ENCODE results near the gene EML6. TPM values are rescaled to one million over a fixed set of nuclear protein-coding genes. Genes with fewer than 3 reads are reported as not detected.

EML6 gene
- total and polyA plus RNA-seq, 2 of the 13 experiments (the other 11 are each of a cell fraction or from before 2014, with no cell fraction given): 17.2 to 32.4 TPM

DNA sequence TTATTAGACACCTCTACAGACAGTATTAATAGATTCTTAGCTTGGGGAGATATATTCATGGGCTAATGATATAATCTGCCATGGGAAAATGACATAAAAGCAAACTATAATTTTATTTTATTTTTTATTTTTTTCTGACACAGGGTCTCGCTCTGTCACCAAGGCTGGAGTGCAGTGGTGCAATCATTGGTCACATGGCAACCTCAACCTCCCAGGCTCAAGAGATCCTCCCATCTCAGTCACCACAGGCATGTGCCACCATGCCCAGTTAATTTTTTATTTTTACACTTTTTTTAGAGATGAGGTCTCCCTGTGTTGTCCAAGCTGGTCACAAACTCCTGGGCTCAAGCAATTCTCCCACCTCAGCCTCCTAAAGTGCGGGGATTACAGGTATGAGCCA lies 287.5 kb downstream of the EML6 start (continued):
- TF ChIP-seq HOXA3 (CRISPR knock-in tag; IDR thresholded peaks at IDR 0.05): no peak
- TF ChIP-seq TBL1XR1 (IDR thresholded peaks at IDR 0.05; ENCODE audit: borderline replicate concordance, low read length, partially characterized antibody): no peak
- no peak for TF ChIP-seq ZNF337 (CRISPR knock-in tag; IDR thresholded peaks at IDR 0.05; ENCODE audit: borderline replicate concordance, low read depth)
- TF ChIP-seq, protein P1, sequence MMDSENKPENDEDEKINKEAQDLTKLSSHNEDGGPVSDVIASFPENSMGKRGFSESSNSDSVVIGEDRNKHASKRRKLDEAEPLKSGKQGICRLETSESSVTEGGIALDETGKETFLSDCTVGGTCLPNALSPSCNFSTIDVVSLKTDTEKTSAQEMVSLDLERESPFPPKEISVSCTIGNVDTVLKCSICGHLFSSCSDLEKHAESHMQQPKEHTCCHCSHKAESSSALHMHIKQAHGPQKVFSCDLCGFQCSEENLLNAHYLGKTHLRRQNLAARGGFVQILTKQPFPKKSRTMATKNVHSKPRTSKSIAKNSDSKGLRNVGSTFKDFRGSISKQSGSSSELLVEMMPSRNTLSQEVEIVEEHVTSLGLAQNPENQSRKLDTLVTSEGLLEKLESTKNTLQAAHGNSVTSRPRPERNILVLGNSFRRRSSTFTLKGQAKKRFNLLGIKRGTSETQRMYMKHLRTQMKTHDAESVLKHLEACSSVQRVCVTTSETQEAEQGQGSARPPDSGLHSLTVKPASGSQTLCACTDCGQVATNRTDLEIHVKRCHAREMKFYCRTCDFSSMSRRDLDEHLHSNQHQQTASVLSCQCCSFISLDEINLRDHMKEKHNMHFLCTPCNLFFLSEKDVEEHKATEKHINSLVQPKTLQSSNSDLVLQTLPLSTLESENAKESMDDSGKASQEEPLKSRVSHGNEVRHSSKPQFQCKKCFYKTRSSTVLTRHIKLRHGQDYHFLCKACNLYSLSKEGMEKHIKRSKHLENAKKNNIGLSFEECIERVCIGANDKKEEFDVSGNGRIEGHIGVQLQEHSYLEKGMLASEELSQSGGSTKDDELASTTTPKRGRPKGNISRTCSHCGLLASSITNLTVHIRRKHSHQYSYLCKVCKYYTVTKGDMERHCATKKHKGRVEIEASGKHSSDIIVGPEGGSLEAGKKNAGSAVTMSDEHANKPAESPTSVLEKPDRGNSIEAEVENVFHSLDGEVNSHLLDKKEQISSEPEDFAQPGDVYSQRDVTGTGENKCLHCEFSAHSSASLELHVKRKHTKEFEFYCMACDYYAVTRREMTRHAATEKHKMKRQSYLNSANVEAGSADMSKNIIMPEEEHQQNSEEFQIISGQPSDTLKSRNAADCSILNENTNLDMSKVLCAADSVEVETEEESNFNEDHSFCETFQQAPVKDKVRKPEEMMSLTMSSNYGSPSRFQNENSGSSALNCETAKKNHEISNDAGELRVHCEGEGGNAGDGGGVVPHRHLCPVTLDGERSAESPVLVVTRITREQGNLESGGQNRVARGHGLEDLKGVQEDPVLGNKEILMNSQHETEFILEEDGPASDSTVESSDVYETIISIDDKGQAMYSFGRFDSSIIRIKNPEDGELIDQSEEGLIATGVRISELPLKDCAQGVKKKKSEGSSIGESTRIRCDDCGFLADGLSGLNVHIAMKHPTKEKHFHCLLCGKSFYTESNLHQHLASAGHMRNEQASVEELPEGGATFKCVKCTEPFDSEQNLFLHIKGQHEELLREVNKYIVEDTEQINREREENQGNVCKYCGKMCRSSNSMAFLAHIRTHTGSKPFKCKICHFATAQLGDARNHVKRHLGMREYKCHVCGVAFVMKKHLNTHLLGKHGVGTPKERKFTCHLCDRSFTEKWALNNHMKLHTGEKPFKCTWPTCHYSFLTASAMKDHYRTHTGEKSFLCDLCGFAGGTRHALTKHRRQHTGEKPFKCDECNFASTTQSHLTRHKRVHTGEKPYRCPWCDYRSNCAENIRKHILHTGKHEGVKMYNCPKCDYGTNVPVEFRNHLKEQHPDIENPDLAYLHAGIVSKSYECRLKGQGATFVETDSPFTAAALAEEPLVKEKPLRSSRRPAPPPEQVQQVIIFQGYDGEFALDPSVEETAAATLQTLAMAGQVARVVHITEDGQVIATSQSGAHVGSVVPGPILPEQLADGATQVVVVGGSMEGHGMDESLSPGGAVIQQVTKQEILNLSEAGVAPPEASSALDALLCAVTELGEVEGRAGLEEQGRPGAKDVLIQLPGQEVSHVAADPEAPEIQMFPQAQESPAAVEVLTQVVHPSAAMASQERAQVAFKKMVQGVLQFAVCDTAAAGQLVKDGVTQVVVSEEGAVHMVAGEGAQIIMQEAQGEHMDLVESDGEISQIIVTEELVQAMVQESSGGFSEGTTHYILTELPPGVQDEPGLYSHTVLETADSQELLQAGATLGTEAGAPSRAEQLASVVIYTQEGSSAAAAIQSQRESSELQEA (CRISPR knock-in tag; IDR thresholded peaks at IDR 0.05; ENCODE audit: not compliant biosample characterization): no peak
- no peak for TF ChIP-seq LCORL (IDR thresholded peaks at IDR 0.05)
- TF ChIP-seq LCORL (CRISPR knock-in tag; IDR thresholded peaks at IDR 0.05): no peak
- no peak for TF ChIP-seq ZFX (CRISPR knock-in tag; IDR thresholded peaks at IDR 0.05; ENCODE audit: low read depth)
- TF ChIP-seq, protein P2, sequence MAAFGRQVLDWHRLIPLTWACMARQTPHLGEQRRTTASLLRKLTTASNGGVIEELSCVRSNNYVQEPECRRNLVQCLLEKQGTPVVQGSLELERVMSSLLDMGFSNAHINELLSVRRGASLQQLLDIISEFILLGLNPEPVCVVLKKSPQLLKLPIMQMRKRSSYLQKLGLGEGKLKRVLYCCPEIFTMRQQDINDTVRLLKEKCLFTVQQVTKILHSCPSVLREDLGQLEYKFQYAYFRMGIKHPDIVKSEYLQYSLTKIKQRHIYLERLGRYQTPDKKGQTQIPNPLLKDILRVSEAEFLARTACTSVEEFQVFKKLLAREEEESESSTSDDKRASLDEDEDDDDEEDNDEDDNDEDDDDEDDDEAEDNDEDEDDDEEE (CRISPR knock-in tag; IDR thresholded peaks at IDR 0.05): no peak
- TF ChIP-seq ZNF205 (CRISPR knock-in tag; IDR thresholded peaks at IDR 0.05): no peak
- no peak for TF ChIP-seq DNMT3B (CRISPR knock-in tag; conservative IDR thresholded peaks at IDR 0.05)
- TF ChIP-seq CEBPB (IDR thresholded peaks at IDR 0.05; ENCODE audit: borderline replicate concordance, low read depth, low read length): 0 out of 2 replicates have a peak, but pooled peaks have one; percentile 51
- TF ChIP-seq NCOA5 (CRISPR knock-in tag; IDR thresholded peaks at IDR 0.05): no peak
- TF ChIP-seq ZBTB21 (CRISPR knock-in tag; IDR thresholded peaks at IDR 0.05): no peak
- TF ChIP-seq, protein P3, sequence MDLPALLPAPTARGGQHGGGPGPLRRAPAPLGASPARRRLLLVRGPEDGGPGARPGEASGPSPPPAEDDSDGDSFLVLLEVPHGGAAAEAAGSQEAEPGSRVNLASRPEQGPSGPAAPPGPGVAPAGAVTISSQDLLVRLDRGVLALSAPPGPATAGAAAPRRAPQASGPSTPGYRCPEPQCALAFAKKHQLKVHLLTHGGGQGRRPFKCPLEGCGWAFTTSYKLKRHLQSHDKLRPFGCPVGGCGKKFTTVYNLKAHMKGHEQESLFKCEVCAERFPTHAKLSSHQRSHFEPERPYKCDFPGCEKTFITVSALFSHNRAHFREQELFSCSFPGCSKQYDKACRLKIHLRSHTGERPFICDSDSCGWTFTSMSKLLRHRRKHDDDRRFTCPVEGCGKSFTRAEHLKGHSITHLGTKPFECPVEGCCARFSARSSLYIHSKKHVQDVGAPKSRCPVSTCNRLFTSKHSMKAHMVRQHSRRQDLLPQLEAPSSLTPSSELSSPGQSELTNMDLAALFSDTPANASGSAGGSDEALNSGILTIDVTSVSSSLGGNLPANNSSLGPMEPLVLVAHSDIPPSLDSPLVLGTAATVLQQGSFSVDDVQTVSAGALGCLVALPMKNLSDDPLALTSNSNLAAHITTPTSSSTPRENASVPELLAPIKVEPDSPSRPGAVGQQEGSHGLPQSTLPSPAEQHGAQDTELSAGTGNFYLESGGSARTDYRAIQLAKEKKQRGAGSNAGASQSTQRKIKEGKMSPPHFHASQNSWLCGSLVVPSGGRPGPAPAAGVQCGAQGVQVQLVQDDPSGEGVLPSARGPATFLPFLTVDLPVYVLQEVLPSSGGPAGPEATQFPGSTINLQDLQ (CRISPR knock-in tag; IDR thresholded peaks at IDR 0.05): no peak
- TF ChIP-seq GLI4 (CRISPR knock-in tag; IDR thresholded peaks at IDR 0.05; ENCODE audit: borderline replicate concordance): no peak
- TF ChIP-seq ZNF333 (CRISPR knock-in tag; IDR thresholded peaks at IDR 0.05; ENCODE audit: borderline replicate concordance): no peak
- 0 out of 2 replicates have a peak, but pooled peaks have one; percentile 10 for TF ChIP-seq SAP130 (CRISPR knock-in tag; IDR thresholded peaks at IDR 0.05; ENCODE audit: low read depth)
- TF ChIP-seq NFYB (CRISPR knock-in tag; IDR thresholded peaks at IDR 0.05): no peak
- TF ChIP-seq RARG (CRISPR knock-in tag; IDR thresholded peaks at IDR 0.05; ENCODE audit: low read depth): no peak
- TF ChIP-seq ZNF644 (CRISPR knock-in tag; IDR thresholded peaks at IDR 0.05; ENCODE audit: low read depth): peak; percentile 47; the same call in 1 of the 2 replicates
